ENCODE results near the gene TLE1.
"Not testable (repeated sequence)": the region's sequence is repeated elsewhere in the genome, so short reads cannot be mapped to it uniquely, and the experiment has no call there.

Gene TLE1

DNA sequence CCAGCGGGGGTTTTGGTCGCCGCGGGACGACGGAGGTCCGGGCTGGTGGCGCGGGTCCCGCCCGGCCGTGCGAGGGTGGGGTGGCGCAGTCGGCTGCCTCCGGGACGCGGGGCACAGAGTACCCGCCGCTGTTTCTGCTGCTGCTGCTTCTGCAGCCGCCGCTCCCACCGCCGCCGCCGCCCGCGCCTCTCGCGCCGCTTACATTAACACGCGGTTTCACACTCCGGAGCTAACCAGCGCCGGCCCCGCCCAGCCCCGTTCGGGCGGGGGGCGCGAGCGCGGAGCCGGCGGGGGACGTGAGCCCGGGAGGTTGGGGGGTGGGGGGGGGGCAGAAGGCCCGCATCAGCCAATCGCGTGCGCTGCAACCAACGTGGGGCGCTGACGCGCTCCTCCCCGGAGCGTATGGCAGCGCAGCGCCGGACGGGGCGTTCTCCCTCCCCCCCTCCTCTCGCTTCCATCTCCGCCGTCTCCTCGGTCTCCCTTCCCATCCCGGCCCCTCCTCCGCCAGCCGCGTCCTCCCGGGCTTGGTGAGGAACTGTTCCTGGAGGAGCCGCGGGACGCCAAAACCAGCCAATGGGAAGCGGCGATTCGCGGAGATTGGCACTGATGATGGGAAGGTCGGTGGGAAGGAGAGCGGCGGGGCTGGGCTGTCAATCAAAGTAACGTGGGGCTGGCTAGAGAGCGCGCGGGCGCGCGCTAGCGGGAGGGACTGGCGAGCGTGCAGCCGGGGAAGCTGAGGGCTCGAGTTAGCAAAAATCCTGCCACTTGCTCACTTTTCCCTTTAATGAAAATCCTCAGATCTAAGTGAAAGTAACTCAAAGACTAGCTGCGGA lies at the start of gene TLE1:
Gene TLE1, minus strand, starts transcription at position 205 of the 833 bp plus-strand sequence. CDS start 1,307 bp downstream, outside the sequence.
- peak; percentile 77 for DNase-seq

DNA sequence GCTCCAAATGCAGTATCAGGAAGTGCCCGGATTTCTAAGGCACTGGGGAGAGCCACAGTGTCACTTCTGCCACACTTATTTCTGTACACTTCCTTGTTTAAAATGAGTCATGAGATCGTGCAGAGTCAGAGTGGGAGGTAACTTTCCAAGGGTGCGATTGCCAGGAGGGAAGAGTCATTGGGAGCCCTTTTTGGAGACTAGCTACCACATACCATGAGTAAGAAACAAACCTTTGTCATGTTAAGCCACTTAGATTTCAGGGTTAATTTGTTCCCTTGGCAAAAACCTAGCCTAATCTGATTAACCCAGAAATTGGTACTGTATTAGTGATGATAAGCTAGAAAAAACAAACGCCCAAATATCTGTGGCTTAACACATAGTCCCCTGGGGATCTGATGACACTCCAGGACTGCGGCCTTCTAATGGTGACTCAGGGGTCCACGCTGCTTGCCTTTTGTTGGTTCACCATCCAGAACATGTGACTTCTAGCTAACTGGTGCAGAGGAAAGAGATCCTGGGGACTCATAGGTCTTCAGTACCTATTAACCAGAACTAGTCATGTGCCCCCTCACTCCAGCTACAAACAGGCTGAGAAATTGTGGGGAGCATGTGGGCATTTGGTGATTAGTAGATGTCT lies 48.6 kb upstream of the TLE1 start:
- no peak for DNase-seq

DNA sequence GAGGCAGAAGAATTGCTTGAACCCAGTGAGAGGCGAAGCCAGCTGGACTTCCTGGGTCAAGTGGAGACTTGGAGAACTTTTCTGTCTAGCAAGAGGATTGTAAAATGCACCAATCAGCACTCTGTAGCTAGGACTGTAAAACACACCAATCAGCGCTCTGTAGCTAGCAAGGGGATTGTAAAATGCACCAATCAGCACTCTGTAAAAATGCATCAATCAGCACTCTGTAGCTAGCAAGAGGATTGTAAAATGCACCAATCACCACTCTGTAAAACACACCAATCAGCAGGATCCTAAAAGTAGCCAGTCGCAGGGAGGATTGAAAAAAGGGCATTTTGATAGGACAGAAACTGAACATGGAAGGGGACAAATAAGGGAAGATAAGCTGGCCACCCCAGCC lies 41.2 kb upstream of the TLE1 start:
- DNase-seq, result not testable (repeated sequence)

DNA sequence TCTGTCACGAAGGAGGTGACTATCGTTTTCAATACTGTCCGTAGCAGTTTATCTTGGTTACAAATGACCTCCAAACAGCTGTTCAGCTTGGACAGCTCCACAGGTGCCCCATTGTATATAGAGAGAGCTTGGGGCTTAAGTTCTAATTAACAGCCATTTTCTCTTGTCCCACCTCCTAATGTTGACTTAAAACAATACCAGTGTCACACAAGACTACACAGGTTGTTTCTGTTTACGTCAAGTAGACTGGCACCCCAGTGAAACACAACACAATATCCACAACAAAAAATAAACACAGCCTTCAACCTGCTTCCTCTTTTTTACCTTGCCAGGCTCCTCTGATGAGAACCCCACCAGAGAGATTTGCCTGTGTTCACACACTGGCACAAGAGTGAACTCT lies 39.8 kb upstream of the TLE1 start:
- DNase-seq, result no peak

DNA sequence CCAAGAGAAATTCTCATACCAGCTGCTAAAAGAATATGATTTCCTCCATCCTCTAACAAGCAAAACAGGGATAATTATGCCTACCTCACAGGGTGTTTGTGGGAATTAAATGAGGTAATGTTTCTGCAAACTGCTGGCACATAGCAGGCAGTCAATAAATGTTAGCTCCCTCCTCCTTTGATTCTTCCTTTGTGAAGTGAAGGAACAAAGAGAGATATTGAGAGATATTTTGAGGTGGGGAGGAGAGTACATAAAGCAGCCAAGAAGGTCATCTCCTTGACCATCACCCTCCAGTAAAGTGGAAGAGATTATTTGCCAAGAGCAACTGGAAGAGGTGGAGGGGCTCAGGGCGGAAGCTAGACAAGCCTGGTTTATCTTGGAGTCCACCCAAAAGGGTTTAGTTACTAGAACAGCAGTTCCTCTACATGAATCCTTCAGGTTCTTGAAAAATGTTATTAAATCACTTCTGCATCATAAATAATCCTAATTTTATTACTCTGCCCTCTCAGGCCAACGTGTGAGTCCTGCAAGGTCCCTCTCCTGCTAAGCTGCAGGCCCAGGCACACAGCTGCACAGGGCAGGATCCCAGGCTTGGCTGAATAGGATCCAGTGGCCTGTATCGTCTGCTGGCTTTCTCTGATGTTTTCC lies 35.0 kb upstream of the TLE1 start:
- no peak for DNase-seq

DNA sequence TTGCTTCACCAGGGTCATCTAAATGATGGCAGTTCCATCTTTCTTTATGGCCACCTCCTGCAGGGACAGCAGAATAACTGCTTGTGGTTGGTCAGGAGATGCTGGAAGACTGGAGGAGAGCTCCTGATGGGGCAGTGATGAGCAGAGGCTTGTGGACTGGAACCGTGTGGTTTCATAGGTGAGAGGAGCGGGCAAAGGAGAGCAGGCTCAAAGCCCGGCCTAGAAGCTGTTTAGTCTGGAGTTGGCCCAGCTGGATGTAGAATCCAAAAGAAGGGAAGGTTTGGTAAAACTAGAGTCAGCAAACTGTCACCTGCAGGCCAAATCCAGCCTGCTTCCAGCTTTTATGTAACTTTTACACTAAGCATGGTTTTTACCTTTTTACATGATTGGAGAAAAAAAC lies 32.9 kb upstream of the TLE1 start:
- no peak for DNase-seq

DNA sequence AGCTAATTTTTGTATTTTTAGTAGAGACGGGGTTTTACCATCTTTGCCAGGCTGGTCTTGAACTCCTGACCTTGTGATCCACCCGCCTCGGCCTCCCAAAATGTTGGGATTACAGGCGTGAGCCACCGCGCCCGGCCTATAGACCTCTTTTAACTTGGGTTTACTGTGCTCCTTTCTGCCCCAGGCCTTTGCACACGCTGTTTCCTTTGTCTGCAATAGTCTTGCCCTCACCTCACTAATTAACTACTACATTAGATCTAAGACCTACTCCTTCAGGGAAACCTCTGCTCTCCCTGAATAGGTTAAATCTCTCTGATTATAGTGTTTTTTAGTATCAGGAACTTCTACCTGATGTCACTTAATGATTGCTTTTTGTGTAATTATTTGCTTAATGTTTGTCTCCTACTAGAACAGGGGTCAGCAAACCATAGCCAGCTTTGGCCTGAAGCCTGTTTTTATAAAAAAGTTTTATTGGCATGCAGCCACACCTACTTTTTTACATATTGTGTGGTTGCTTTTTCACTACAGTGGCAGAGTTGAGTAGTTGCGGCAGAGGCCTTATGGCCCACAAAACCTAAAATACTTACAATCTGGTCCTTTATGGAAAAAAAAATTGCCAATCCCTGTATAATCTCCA lies 31.2 kb upstream of the TLE1 start:
- no peak for DNase-seq

DNA sequence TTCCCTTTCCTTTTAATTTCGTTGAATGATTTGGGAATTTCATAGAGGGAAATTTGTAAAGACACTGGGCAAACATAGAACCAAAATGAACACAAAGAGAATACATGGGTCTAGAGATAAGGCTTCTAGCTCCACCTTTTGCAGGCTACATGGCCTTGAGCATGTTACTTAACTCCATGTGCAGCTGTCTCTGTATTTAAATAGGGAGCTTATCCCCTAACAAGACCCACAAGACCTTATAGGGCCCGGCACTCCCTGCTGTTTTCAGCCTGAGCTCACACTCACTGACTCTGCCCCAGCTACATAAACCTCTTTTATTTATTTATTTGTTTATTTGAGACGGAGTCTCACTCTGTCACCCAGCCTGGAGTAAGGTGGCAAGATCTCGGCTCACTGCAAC lies 30.6 kb upstream of the TLE1 start:
- DNase-seq, result no peak

DNA sequence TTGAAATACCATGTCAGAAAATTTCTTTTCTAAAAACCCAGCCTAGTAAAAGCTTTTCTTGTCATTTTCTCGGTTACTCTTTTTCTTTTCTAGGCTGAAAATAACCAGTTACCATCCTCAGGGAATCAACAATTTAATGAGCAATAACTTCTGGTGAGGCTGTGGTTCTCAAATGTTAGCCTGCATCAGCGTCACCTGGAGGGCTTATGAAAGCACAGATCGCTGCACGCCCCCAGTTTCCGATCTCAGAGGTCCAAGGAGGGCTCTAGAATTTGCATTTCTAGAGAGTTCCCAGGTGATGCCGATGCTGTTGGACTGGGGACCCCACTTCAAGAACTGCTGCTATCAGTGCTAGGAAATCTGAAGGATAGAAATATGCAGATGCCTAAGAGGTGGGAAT lies 28.9 kb upstream of the TLE1 start:
- DNase-seq, result no peak

DNA sequence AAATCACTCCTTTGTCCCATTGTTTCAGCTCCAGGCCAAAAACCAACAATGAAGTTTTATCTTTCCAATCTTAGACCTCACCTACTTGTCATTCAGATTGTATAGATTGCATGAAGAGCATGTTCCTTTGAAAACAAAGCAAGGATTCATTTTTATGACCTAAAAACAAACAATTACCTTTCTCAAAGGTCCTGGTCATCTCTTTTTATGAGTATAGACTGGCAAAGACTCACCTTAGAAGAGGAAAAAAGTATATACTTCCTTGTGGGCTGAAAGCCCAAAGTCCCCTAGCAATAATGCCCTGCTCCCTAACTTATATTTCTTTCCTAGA lies 28.4 kb upstream of the TLE1 start:
- no peak for DNase-seq

DNA sequence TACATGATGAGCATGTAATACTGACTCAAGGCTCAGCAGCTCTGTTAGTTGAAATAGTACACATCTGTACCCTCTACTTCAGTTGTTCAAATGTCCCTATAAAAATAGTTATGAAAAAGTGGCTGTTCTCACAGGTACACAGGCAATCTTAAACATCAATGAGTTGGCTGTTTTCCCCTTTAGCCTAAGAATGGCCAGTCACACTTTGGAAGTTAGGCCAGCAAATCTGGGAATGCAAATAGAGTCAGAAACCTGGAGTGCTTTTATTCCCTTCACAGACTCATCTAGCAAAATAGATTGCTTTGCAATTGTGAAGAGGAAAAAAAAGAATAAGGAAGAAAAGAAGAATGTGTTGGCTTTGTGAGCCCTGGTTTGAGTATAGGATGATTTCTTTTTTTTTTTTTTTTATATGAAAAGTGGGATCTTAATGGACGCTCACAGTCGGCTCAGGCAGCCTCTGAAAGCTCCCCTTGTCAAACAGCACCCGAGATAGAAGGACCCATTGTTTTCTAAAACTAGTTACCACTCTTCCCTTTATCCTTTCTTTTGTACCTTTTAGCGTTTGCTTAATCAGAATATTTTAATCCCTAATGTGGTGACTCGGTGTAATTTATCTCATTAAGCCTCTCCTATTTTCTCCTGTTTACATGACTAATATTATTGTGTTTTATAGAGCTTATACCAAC lies 27.9 kb upstream of the TLE1 start:
- no peak for DNase-seq

DNA sequence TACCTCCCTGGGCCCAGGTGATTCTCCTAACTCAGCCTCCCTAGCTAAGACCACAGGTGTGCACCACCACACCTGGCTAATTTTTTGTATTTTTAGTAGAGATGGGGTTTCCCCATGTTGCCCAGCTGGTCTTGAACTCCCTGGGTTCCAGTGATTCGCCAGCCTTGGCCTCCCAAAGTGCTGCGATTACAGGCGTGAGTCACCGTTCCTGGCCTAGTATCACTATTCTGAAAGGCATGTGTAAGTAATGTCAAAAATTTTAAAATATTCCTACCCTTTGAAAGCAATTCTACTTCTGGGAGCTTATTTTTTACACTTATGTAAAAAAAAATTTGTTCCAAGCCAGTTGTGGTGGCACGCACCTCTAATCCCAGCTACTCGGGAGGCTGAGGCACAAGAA lies 27.1 kb upstream of the TLE1 start:
- DNase-seq, result no peak

DNA sequence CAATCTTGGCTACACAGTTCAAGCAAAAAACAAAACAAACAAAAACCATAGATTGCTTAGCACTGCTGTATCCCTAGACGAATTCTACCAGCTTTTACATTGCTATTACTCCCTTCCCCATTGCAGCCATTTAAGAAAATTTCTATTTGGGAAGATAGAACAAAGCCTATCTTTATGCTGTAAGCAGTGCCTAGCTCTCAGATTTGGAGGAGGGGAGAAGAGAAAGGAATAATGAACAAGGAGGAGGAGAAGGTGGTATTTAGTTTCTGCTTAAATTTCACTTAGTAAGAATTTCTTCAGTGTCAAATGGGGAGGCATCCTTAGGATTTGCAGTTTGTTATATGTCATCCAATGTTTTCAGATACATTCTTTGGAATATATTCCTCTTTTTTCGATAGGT lies 16.2 kb upstream of the TLE1 start:
- DNase-seq, result no peak

DNA sequence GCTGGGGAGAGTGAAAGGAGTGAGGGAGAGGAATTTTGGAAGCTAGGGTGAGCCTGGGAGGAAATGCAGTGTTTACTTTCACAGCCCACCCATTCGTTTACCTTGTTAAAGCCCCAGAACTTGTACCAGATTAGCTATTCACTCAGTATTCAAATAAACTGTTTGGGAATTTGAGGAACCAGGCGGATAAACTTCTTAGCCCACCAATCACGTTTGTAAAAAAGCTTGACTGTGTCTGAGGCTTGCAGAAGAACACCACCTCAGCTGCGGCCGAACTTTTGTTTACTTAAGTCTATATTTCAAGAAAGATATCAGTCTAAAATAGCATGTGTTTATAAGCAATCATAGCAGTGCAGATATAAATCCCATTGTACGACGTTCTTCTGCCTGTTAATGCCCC lies 5.2 kb upstream of the TLE1 start:
- DNase-seq, result no peak

DNA sequence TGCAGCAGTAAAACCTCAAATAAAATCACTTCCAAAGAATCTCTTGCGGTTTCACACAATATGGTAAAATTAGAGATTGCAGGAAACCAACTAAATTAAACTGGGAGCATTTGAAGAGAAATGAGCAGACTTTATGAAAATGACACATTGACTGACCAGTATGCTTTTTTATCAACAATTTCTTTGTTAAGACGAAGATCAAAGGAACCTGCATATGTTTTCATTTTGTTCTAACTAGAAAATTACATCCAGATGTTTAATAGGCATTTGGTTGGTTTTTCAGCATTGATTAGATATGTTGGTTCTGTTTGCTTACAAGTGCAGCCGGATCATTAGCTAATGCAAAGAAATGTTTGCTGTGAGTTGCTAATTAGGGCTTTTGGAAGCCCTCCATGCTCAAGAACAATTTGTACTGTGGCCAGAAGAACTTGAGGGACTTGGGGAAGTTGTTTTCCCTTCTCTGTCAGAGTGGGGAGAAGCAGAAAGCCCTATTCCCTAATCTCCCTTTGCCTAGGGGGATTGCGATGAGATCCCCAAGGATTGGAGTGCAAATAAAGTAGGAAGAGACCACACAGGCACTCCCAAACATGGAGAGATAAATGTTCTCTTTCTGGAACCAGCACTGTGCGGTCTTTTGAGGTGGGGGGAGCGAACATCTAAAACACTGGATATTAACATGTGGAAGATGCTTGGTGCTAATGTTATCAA lies 4.5 kb upstream of the TLE1 start:
- DNase-seq, result no peak

DNA sequence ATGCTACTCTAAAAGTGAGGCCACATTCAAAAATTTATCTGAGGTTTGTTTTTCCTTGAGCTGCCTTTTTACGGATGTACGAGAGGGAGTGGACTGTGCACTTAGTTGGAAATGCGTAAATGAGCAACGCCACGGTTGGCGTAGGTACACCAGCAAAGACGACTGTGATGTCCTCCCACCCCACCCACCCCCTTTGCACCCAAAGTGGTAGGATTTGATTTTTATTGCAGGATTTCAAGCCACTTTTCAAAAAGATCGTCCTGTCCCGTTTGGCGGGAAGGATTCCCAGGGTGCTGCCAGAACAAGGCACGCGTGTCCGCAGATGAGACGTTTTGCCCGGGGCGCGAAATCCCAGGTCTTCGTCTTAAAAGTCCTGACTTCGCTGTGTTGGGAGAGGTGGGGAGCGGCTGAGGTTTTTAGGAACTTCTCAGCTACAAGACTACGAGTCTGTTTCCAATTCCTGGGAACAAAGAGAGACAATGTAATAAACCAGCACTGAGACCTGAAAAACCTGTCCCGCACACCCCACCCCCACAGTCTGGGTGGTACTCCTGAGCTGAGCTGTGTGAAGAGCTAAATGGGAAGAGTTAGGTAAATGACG lies 1.0 kb upstream of the TLE1 start:
- DNase-seq, result no peak

DNA sequence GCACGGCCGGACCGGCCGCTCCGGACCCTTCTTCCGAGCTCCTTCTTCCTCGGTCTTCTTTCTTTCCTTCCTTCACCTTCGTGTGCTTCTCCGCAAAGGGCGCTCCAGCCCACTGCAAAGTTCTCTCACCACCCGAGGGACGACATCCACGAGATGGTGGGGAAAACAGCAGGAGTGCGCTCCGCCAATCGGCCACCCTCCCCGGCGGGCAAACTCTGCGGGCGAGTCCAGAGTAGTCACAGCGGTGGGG lies 329 bp downstream of the TLE1 start:
- DNase-seq, result not testable (repeated sequence)

DNA sequence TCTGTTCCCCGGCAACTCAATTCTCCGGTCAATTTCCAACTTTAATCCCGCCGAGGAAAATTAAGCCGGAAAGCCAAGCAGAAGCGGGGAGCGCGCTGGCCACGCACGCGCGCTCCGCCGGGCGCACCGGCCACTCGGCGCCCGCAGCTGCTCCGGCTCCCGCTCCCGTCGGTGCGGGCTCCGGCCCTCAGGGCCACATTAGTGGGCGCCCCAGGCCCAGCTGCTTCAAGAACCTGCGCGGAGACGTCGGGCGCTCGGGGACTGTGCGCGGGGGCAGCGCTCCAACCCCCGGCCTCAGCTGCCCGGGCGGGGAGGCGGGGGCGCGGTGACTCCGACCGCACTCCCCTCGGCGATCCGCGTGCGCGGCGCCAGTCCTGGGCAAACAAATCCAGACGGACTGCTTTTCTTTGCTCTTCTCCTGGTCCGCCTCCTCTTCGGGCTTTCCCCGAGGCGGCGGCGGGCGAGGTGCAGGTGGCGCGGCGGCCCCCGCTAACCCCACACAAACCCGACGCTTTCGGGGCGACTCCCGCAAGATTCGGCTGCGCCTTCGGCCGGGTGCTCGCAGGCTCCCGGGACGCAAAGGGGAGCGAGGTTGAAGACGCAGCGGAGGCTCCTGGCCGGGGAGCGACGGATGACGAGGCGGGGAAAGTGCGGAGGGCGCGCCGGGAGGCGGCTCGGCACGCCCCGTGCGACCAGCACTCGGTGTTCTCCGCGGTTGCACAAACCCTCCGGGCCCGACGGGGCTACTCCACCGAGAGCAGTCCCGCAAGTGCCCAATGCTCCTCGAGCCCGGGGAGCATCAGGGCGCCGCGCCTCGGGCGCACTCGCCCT lies 870 bp downstream of the TLE1 start:
- peak; percentile 4 for DNase-seq

DNA sequence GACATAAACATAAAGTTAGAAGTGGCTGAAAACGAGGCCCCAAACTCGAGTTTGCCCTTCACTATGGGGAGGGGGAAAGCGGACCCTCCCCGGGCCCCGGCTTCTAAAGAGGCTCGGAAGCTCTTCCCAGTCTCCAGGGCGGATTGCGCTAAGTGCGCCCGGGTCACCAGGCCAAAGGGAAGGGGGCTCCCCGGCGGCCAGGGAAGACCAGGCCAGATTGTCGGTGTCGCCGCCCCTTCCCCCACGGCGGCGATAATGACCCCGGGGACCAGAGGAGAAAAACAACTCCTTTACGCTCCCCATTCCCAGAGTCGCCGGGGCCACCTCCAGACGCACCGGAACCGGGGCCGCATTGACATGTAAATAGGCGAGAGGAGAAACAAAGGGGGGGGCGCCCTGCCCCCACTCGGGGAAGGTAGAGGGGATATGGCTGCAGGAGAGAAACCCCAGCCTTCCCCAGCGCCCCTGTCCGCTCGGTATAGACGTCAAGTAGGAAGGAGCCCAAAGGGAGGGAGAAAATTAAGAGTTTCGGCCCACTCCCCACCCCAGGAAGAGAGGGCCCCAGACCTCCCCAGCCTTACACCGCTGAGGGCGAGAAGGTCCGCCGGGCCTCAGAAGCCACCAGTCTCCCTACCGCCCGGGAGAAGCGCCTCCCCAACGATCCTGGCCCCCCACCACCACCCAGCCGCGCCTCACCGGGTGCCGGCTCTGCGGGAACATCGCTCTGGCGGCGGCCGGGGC lies 1.7 kb downstream of the TLE1 start:
- no peak for DNase-seq

DNA sequence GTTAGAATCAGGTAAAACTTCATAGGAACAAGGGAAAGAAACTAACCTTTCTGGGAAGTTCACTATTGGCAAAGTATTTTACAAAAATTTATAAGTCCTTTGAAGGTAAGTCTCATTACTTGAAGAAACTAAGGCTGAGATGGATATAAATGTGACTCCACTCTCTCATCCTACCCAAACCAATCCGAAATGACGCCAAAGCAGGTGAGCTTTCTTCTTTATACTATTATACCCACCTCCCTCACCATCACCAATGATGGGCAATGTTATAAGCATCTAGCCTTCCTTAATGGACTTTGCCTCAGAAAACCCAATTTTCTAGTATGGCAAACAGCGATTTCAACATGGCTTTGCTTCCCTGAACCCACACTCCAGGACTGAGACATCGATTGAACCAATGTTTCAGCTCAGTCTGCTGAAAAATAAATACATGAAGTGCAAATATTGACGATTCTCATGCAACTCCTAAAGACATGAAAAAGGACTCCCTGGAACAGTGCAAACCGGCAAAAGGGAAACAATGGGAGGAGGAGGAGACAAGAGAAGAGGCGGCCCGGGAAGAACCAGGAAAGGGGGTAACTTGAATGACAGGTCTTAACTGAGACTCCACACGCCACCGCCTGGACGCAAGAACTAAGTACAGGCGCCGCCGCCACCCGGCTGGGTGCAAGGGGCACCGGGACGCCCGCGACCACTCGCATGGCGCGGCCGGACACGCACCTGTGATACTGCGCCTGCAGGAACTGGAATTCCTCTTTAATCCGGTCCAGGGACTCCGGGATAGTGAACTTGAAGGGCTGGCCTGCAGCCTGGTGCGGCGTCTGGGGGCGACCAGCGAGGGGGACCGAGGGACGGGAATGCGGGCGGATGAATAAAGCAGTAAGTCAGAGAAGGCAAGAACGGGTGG lies 2.5 kb downstream of the TLE1 start:
- DNase-seq, result peak; percentile 13

Data from CD4-positive, alpha-beta T cell treated with Interleukin-17A for 1 hour (primary cell).